LNCaP clone FGC (cell line): Measurements from ENCODE around the gene CDC20B.
A peak's percentile ranks its signal among the peaks of the same experiment; 100 is the strongest.

ENCODE experiments used
- DNase-seq: peaks from one replicate; pipeline ENCODE4 v3.0.0-alpha.2; 2011; ENCODE audit warnings: low read depth
- H3K4me3 ChIP-seq: 2 replicates; pipeline ENCODE4 v1.5.1; 2011; ENCODE audit warnings: mild to moderate bottlenecking, low read depth, low read length, control low read depth
- TF ChIP-seq, protein P1 (sequence below): IDR thresholded peaks from 2 replicates; pipeline ENCODE4 v1.5.1; 2012; ENCODE audit warnings: mild to moderate bottlenecking; ENCODE audit not compliant: control insufficient read depth, insufficient read depth; ENCODE audit errors: extremely low read depth

CDC20B gene

DNA sequence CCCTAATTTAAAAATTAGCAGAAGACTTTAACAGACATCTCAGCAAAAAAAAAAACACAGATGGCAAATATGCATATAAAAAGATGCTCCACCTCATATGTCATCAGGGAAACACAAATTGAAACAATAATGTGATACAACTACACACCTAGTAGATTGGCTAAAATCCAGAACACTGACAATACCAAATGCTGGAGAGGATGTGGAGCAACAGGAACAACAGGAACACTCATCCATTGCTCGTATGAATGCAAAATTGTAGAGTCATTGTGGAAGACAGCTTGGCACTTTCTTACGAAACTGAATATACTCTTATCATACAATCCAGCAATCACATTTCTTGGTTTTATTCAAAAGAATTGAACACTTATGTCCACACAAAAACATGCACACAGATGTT is 32.0 kb upstream of the CDC20B start:
- H3K4me3 ChIP-seq = no peak overlapping the region
- TF ChIP-seq, protein P1, sequence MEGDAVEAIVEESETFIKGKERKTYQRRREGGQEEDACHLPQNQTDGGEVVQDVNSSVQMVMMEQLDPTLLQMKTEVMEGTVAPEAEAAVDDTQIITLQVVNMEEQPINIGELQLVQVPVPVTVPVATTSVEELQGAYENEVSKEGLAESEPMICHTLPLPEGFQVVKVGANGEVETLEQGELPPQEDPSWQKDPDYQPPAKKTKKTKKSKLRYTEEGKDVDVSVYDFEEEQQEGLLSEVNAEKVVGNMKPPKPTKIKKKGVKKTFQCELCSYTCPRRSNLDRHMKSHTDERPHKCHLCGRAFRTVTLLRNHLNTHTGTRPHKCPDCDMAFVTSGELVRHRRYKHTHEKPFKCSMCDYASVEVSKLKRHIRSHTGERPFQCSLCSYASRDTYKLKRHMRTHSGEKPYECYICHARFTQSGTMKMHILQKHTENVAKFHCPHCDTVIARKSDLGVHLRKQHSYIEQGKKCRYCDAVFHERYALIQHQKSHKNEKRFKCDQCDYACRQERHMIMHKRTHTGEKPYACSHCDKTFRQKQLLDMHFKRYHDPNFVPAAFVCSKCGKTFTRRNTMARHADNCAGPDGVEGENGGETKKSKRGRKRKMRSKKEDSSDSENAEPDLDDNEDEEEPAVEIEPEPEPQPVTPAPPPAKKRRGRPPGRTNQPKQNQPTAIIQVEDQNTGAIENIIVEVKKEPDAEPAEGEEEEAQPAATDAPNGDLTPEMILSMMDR = no peak
- DNase-seq = no peak

DNA sequence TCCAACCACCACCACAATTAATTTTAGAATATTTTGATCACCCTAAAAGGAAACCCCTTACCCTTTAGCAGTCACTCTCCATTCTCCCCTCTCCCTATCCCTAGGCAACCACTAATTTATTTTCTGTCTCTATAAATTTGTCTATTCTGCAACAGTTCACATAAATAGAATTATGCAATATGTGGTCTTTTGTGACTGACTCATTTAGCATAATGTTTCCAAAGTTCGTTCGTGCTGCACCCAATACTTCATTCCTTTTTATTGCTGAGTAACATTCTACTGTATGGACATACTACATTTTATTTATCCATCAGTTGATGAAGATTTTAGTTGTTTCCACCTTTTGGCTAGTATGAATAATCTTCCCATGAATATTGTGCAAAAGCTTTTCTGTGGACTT is 18.2 kb upstream of the CDC20B start:
- no peak for DNase-seq
- TF ChIP-seq, protein P1 = no peak
- H3K4me3 ChIP-seq = no peak overlapping the region

DNA sequence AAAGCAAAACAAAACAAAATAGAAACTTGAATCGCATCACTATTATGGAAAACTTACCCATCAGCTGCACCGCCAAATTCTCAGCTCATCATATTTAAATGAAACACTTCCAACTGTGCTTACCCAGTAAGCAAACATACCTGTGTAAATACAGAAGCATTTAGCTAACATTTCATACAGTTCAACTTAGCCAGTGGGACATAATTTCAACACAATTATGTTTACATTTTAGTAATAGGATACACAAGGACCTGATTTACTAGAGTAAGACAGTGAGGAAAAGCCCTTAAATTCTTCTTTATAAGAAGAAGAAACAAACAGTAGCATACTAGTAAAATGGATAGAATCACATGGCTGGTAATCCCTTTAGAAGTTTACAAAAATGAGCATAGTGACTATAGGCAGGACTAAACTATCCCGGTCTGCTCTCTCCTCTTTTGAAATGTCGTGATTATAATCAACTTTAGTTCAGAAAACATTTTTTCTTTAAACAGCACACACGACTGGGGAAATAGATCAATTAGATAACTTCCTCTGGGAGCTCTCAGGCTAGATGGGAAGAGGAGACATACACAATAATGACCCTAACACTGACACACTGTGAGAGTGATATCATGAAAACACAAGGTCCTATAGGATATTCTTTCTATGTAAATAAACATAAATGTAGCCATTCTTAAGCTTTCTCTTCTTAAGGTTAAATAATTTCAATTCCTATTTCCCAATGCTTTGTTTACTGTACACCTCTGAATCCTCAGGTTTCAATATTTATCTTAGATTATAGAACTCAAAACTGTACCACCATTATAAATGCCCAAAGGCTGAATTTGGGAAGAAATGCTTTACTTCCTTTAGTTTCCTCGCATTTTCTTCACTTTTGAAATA is 15.9 kb upstream of the CDC20B start:
- DNase-seq = peak; percentile 98
- TF ChIP-seq, protein P1 = no peak
- peak overlapping the region; percentile 13; the same call in 1 of the 2 replicates for H3K4me3 ChIP-seq

DNA sequence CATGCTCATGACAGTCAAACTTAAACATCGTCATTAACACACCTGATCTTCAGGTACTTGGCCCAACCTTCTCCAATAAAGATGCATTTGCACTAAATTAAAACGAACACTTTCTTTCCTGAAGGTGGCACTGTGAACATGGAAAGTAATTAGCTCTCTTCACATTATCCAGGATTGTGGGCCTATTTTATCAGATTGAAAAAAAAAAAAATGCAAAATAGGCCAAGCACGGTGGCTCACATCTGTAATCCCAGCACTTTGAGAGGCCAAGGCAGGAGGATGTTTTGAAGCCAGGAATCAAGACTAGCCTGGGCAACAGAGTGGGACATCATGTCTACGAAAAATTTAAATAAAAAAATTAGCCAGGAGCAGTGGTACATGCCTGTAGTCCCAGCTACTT is 14.4 kb upstream of the CDC20B start:
- no peak overlapping the region for H3K4me3 ChIP-seq
- TF ChIP-seq, protein P1 = peak; percentile 78
- peak; percentile 72 for DNase-seq

DNA sequence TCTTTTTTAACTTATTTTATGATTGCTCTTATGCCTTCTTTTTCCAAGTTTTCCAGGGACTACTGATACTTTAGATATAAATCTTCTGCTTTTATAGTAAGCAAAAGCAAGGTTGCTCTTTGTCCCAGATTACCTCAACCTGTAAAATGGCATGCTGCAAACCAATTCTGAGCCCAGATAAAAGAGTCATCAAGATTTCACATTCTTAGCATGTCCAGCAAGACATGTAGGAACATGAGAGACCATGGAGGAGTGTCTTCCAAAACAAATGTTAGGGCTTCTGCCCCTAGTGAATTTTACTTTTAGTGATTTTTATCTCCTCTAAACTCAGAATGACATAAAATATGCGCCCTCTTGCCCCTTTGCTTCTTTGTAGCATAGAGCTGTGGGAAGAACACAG is 7.0 kb upstream of the CDC20B start:
- no peak for DNase-seq
- TF ChIP-seq, protein P1 = no peak
- H3K4me3 ChIP-seq = no peak overlapping the region

DNA sequence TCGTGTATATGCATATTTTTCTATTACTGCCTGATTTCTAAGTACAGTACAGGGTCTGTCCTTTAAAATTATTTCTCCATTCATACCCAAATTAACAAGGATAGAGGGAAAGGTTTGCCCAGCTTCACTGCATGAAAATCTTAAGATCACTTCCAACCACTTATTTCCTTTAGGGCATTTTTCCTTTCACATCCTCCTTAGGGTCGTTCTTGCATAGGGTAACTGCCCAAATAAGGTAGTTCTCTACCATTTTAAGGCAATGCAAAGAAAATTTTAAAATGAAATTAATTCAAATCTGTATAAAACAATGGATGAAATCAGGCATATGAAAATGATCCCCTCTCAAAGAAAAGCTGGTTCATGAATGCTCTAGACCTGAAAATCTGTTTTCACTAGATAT is 4.1 kb upstream of the CDC20B start:
- no peak overlapping the region for H3K4me3 ChIP-seq
- TF ChIP-seq, protein P1 = no peak
- DNase-seq = no peak

DNA sequence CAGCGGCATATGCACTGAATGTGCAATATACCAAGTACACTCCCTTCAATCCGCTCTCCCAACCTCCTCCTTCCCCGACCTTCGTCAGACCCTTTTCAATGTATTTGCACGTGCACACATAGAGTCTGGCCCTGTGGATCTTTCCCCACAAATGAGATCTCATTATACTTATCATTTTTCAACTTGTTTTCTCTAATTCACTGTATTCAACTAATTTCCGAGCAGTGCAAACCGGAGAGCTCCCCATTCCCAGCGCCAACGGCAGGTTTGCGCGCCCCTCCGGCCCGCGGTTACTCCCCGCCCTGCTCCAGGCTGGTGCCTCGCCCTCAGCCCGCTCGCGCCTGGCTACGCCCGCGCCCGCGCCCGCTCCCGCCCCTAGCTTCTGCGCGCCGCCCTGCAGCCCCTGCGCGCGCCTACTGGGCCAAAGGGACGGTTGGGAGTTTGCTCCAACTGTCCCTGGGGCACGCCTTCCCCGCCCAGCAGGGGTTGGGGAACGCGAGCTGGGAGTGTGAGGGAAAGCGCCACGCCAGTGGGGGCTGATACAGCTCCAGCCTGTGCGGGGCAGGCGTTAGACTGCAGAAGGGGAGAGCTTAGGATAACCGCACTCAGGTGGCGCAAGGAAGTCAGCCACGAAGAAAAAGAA is 3.3 kb upstream of the CDC20B start:
- TF ChIP-seq, protein P1 = no peak
- H3K4me3 ChIP-seq = peak overlapping the region; percentile 37

More for the DNA sequence above, 3.3 kb upstream of the CDC20B start:
- DNase-seq = no peak
